Thoracic aorta (tissue), 2 donors: Measurements from ENCODE around the gene CENPP. TPM values are rescaled to one million over a fixed set of nuclear protein-coding genes. Genes with fewer than 3 reads are reported as not detected.

Experiments used
- ATAC-seq: fragments of 150-250 bp; one replicate; pipeline ENCODE4 v1.8.0; 2017; ENCODE audit warnings: low read depth; ENCODE audit not compliant: insufficient number of reproducible peaks, low FRiP score
- DNase-seq: peaks from one replicate; pipeline ENCODE4 v3.0.0-alpha.2; 2020; ENCODE audit warnings: low spot score
- H3K27ac ChIP-seq, 2 donors: fragments of 200-600 bp; sonication (generic); 1 replicate in 1 of 2; 2 replicates in 1 of 2; pipeline ENCODE4 v1.5.1; 2016; ENCODE audit warnings: mild to moderate bottlenecking in 2 of 2, moderate library complexity in 2 of 2
- H3K27me3 ChIP-seq: fragments of 200-600 bp; sonication (generic); replicated peaks from 2 replicates; pipeline ENCODE4 v1.6.0; 2016; ENCODE audit warnings: mild to moderate bottlenecking; ENCODE audit not compliant: insufficient read depth
- H3K36me3 ChIP-seq: fragments of 200-600 bp; sonication (generic); one replicate; pipeline ENCODE4 v1.5.1; 2016
- H3K4me1 ChIP-seq, 2 donors: fragments of 200-600 bp; sonication (generic); 1 replicate in 1 of 2; 2 replicates in 1 of 2; pipeline versions ENCODE4 v1.5.1 to v1.6.0; 2016; ENCODE audit warnings: low read depth in 2 of 2, mild to moderate bottlenecking in 1 of 2; ENCODE audit not compliant: control insufficient read depth in 1 of 2
- H3K4me3 ChIP-seq: fragments of 200-600 bp; sonication (generic); 2 replicates; pipeline ENCODE4 v1.5.1; 2016; ENCODE audit warnings: mild to moderate bottlenecking
- H3K9me3 ChIP-seq: fragments of 200-600 bp; sonication (generic); 2 replicates; pipeline ENCODE4 v1.5.1; 2016
- total RNA-seq, 2 donors: library from RNA; depleted of rRNA; stranded (reverse); fragments of >200 nt; gene quantifications; one replicate each; pipeline versions ENCODE4 v1.1.0 to v1.2.3, GENCODE V29; 2016
- TF ChIP-seq, protein P1 (sequence below): fragments of 200-600 bp; sonication (generic); IDR thresholded peaks from one replicate; pipeline ENCODE4 v1.5.1; 2019; ENCODE audit warnings: antibody characterized with exemption

Gene CENPP
- total RNA-seq, 2 donors from 2014 or later, result 3.8 to 13.6 TPM

GRCh38 chr9:92327283-92327850 lies 1.6 kb downstream of the CENPP start:
- H3K36me3 ChIP-seq, result no peaks in the 10 kb centered on the region
- no peak for DNase-seq
- no peak overlapping the region for H3K27ac ChIP-seq

GRCh38 chr9:92328225-92328624 lies 2.5 kb downstream of the CENPP start:
- Histone ChIP-seq H3K36me3 (no peaks in the 10 kb centered on the region), H3K4me3 (no peak overlapping the region), H3K27me3 (no peaks in the 10 kb centered on the region), H3K9me3 (no peaks in the 10 kb centered on the region), H3K27ac (no peak overlapping the region), H3K4me1 (peaks cover 15 to 28% of the 10 kb centered on the region in 2 donors)
- DNase-seq (no peak), ATAC-seq (no peak)
- TF ChIP-seq, protein P1, sequence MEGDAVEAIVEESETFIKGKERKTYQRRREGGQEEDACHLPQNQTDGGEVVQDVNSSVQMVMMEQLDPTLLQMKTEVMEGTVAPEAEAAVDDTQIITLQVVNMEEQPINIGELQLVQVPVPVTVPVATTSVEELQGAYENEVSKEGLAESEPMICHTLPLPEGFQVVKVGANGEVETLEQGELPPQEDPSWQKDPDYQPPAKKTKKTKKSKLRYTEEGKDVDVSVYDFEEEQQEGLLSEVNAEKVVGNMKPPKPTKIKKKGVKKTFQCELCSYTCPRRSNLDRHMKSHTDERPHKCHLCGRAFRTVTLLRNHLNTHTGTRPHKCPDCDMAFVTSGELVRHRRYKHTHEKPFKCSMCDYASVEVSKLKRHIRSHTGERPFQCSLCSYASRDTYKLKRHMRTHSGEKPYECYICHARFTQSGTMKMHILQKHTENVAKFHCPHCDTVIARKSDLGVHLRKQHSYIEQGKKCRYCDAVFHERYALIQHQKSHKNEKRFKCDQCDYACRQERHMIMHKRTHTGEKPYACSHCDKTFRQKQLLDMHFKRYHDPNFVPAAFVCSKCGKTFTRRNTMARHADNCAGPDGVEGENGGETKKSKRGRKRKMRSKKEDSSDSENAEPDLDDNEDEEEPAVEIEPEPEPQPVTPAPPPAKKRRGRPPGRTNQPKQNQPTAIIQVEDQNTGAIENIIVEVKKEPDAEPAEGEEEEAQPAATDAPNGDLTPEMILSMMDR, result no peak

More at GRCh38 chr9:92327283-92327850, 1.6 kb downstream of the CENPP start:
- peaks cover 15 to 29% of the 10 kb centered on the region in 2 donors for H3K4me1 ChIP-seq
- ATAC-seq, result no peak
- no peaks in the 10 kb centered on the region for H3K27me3 ChIP-seq
- TF ChIP-seq, protein P1, result no peak
- no peak overlapping the region for H3K4me3 ChIP-seq
- no peaks in the 10 kb centered on the region for H3K9me3 ChIP-seq

DNA sequence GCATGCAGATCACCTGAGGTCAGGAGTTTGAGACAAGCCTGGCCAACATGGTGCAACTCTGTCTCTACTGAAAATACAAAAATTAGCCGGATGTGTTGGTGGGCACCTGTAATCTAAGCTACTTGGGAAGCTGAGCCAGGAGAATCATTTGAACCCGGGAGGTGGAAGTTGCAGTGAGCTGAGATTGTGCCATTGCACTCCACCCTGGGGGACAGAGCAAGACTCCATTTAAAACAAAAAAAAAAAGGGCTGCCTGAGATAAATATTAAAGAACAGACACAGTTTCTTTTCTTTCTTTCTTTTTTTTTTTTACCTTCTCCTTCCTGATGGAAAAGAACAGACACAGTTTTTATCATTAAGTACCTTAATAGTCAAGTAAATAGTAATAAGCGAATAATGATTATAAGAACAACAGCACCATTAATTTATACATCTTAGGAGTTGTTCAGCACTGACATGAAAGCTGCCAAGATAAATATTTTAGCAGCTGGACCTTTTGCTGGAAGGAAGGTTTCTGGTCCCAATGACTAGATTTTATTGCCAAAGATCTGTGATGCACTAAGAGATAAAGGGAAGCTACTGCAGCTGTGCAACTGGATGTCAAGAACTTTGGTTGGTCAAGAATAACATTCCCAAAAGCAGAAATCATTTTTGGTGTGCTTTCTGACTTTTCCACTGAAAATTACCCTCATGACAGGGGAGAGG lies 7.0 kb downstream of the CENPP start:
- DNase-seq (no peak), ATAC-seq (no peak)
- no peak overlapping the region for H3K4me3 ChIP-seq
- TF ChIP-seq, protein P1, result no peak
- H3K27ac ChIP-seq, result no peak overlapping the region
- no peaks in the 10 kb centered on the region for H3K27me3 ChIP-seq
- no peaks in the 10 kb centered on the region for H3K36me3 ChIP-seq
- no peaks in the 10 kb centered on the region for H3K9me3 ChIP-seq
- no peaks in the 10 kb centered on the region for H3K4me1 ChIP-seq

- Histone ChIP-seq H3K36me3 (no peaks in the 10 kb centered on the region), H3K27me3 (no peaks in the 10 kb centered on the region), H3K27ac (no peak overlapping the region), H3K4me3 (no peak overlapping the region), H3K9me3 (no peaks in the 10 kb centered on the region), H3K4me1 (no peaks in the 10 kb centered on the region)
- TF ChIP-seq, protein P1, result no peak
- ATAC-seq, result no peak
- DNase-seq, result no peak
Measured at GRCh38 chr9:92333282-92333634, 7.5 kb downstream of the CENPP start.

DNA sequence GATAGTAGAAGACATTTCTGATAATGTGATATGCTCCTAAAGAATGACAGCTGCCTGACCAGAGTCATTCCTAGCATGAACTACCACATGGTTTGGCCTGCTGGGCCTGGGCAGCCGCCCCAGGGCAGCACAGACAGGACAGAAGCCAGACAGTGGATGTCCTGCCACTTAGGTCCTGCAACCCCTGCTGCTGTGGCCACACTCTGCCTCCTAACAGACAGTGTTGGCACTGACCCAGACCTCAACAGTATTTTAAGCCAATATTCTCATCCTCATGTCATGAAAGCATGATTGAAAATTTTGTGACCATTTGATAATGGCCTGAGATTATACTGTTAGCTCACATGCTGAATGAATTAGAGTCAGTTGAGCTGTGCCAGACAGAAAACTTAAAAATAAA lies 15.8 kb downstream of the CENPP start:
- H3K27ac ChIP-seq, result peak overlapping the region; percentile 63 to 74
- TF ChIP-seq, protein P1, result no peak
- no peak for DNase-seq

More for the DNA sequence above, 15.8 kb downstream of the CENPP start:
- Histone ChIP-seq H3K4me3 (no peak overlapping the region), H3K27me3 (no peaks in the 10 kb centered on the region), H3K9me3 (no peaks in the 10 kb centered on the region), H3K4me1 (peaks cover 6 to 22% of the 10 kb centered on the region in 2 donors), H3K36me3 (no peaks in the 10 kb centered on the region)
- ATAC-seq, result no peak
